GM12878 (cell line): ENCODE data around the gene C1orf87. TPM values are rescaled to one million over a fixed set of nuclear protein-coding genes. Genes with fewer than 3 reads are reported as not detected.

Experiments
- ASH2L ChIP-seq: fragments of 300-600, 200-600 bp; sonication (generic); IDR thresholded peaks from 2 replicates; pipeline ENCODE4 v1.6.1; 2017; ENCODE audit warnings: low read depth, mild to moderate bottlenecking, borderline replicate concordance
- BCLAF1 ChIP-seq: fragments of 450-650 bp; IDR thresholded peaks from 2 replicates; pipeline ENCODE4 v1.6.1; 2017; ENCODE audit warnings: antibody characterized with exemption, mild to moderate bottlenecking, moderate library complexity
- CTCF ChIP-seq, 3 experiments: IDR thresholded peaks in 2 of 3; conservative IDR thresholded peaks in 1 of 3; 2 replicates each; pipeline ENCODE4 v1.5.1; 2011; ENCODE audit warnings: low read depth in 3 of 3, low read length in 3 of 3, mild to moderate bottlenecking in 3 of 3, control low read depth in 2 of 3, moderate library complexity in 2 of 3, inconsistent platforms in 1 of 3, mixed read lengths in 1 of 3; ENCODE audit not compliant: control insufficient read depth in 2 of 3, insufficient read depth in 1 of 3; ENCODE audit errors: extremely low read depth in 1 of 3
- EP300 ChIP-seq, 2 experiments: fragments of 150-350 bp in 1 of 2; IDR thresholded peaks; 2 replicates each; pipeline ENCODE4 v1.6.1; 2011 to 2012; ENCODE audit warnings: low read depth in 2 of 2, low read length in 2 of 2, borderline replicate concordance in 1 of 2, improper control_type of control experiment in 1 of 2, inconsistent platforms in 1 of 2; ENCODE audit not compliant: control insufficient read depth in 1 of 2
- GATAD2B ChIP-seq: fragments of 450-650 bp; conservative IDR thresholded peaks from 2 replicates; pipeline ENCODE4 v1.6.1; 2017; ENCODE audit warnings: low read depth, mild to moderate bottlenecking, moderate library complexity
- JUND ChIP-seq: IDR thresholded peaks from 2 replicates; pipeline ENCODE4 v1.6.1; 2012; ENCODE audit warnings: low read depth, mild to moderate bottlenecking, low read length, improper control_type of control experiment, moderate library complexity
- LARP7 ChIP-seq: fragments of 450-650 bp; IDR thresholded peaks from 2 replicates; pipeline ENCODE4 v1.6.1; 2017; ENCODE audit warnings: mild to moderate bottlenecking
- MXI1 ChIP-seq: fragments of 150-350 bp; IDR thresholded peaks from 2 replicates; pipeline ENCODE4 v1.6.1; 2011; ENCODE audit warnings: low read depth, mild to moderate bottlenecking, inconsistent platforms, low read length, improper control_type of control experiment
- STAT1 ChIP-seq: fragments of 450-650 bp; conservative IDR thresholded peaks from 2 replicates; pipeline ENCODE4 v1.6.1; 2014; ENCODE audit warnings: antibody characterized with exemption, mild to moderate bottlenecking
- ZBTB11 ChIP-seq: fragments of 450-650 bp; formaldehyde crosslinking; IDR thresholded peaks from 2 replicates; pipeline ENCODE4 v1.5.0; 2022; ENCODE audit warnings: mild to moderate bottlenecking, missing genetic modification characterization
- ZSCAN29 ChIP-seq: fragments of 450-650 bp; IDR thresholded peaks from 2 replicates; pipeline ENCODE4 v1.6.1; 2017; ENCODE audit warnings: mild to moderate bottlenecking, moderate library complexity
- polyA plus RNA-seq, 11 experiments: library from polyadenylated mRNA; depleted of rRNA in 4 of 11; unstranded in 6 of 11; stranded (reverse) in 5 of 11; fragments of >200 nt; fragmentation: Nextera tagmentation in 4 of 11; fragmentation: Illumina TruSeq in 1 of 11; extraction: Ambion mirVana in 4 of 11; extraction: Trizol in 1 of 11; gene quantifications; 1 replicate in 1 of 11; 2 replicates in 10 of 11; pipeline versions ENCODE4 v1.2.1 to v1.2.3, GENCODE V29; 2011 to 2016; ENCODE audit warnings: inconsistent platforms in 2 of 11, missing spikeins in 2 of 11, low read depth in 1 of 11
- total RNA-seq, 4 experiments: library from RNA; depleted of rRNA in 3 of 4; stranded (reverse); fragments of >200 nt in 3 of 4; fragmentation: Illumina TruSeq in 1 of 4; extraction: Trizol in 1 of 4; gene quantifications; 2 replicates each; pipeline versions ENCODE4 v1.2.1 to v1.2.3, GENCODE V29; 2013 to 2021

Gene C1orf87
- total and polyA plus RNA-seq, 10 of the 15 experiments (the other 5 are each of a cell fraction or from before 2014, with no cell fraction given) = not detected

- TF ChIP-seq ZBTB11 (CRISPR knock-in tag) (no peak), GATAD2B (no peak), STAT1 (no peak), EP300 (IDR thresholded peaks at IDR 0.05; ENCODE audit: borderline replicate concordance in 1 of 2, control insufficient read depth in 1 of 2, low read depth in 2 of 2, low read length in 2 of 2) (no peak), MXI1 (no peak), JUND (no peak), ZSCAN29 (no peak), BCLAF1 (no peak), LARP7 (no peak), ASH2L (no peak), CTCF (IDR thresholded peaks at IDR 0.05 in 2 of 3, conservative IDR thresholded peaks at IDR 0.05 in 1 of 3; ENCODE audit: control insufficient read depth in 2 of 3, extremely low read depth in 1 of 3, insufficient read depth in 1 of 3, low read depth in 3 of 3, low read length in 3 of 3) (no peak)
These were observed 17.7 kb upstream of the C1orf87 start (continued) for GRCh38 chr1:60091195-60091715.
